ENCODE data around the gene NBAS.

The NBAS gene

GRCh38 chr2:15553951-15554350, 7.2 kb downstream of the NBAS start:
- Histone ChIP-seq H3K4me3 (ENCODE audit: low read depth, low read length) (no peak overlapping the region), H3K27ac (ENCODE audit: extremely low read depth, low read depth, low read length) (no peak overlapping the region), H3K4me1 (ENCODE audit: control insufficient read depth, insufficient read depth, low read length) (no peaks in the 10 kb centered on the region), H3K9me3 (ENCODE audit: control insufficient read depth, insufficient read depth, low read depth, low read length) (no peaks in the 10 kb centered on the region), H3K36me3 (ENCODE audit: control insufficient read depth in 2 of 2, insufficient read depth in 1 of 2, low read length in 2 of 2) (peaks cover 6 to 8% of the 10 kb centered on the region in 2 experiments; a peak in 2 of 3 replicates)
- ChIA-PET CTCF (interaction anchor here (0.6 kb wide), 1 partner anchor 35 kb away, joined by 4 read pairs; no protein-coding TSS in a partner anchor), POLR2A (no interaction called here)
- TF ChIP-seq GLIS2 (tag by site-specific recombination; IDR thresholded peaks at IDR 0.05) (no peak), ZNF184 (tag by site-specific recombination; IDR thresholded peaks at IDR 0.05) (no peak), ZNF621 (tag by site-specific recombination; IDR thresholded peaks at IDR 0.05) (no peak), YY1 (tag by site-specific recombination; IDR thresholded peaks at IDR 0.05) (no peak), ZSCAN30 (tag by site-specific recombination; IDR thresholded peaks at IDR 0.05) (no peak), ZNF830 (tag by site-specific recombination; IDR thresholded peaks at IDR 0.05; ENCODE audit: low read depth) (no peak), BCL11A (tag by site-specific recombination; IDR thresholded peaks at IDR 0.05; ENCODE audit: low read depth) (no peak), SCRT2 (tag by site-specific recombination; IDR thresholded peaks at IDR 0.05) (no peak), ZNF513 (tag by site-specific recombination; IDR thresholded peaks at IDR 0.05) (no peak), ZEB2 (tag by site-specific recombination; IDR thresholded peaks at IDR 0.05) (no peak), ZNF645 (tag by site-specific recombination; IDR thresholded peaks at IDR 0.05) (no peak), ZNF514 (tag by site-specific recombination; IDR thresholded peaks at IDR 0.05) (no peak), ZNF362 (tag by site-specific recombination; IDR thresholded peaks at IDR 0.05) (no peak), ZNF112 (tag by site-specific recombination; IDR thresholded peaks at IDR 0.05) (no peak), ZNF248 (tag by site-specific recombination; IDR thresholded peaks at IDR 0.05) (no peak), ZXDB (tag by site-specific recombination; IDR thresholded peaks at IDR 0.05) (no peak), ZSCAN4 (tag by site-specific recombination; IDR thresholded peaks at IDR 0.05) (no peak)

- TF ChIP-seq ZNF596 (tag by site-specific recombination; IDR thresholded peaks at IDR 0.05) (peak; percentile 65; the same call in 1 of the 2 replicates), OSR2 (tag by site-specific recombination; IDR thresholded peaks at IDR 0.05) (no peak)
- Histone ChIP-seq H3K4me3 (ENCODE audit: low read depth, low read length) (no peak overlapping the region), H3K27ac (ENCODE audit: extremely low read depth, low read depth, low read length) (no peak overlapping the region), H3K36me3 (ENCODE audit: control insufficient read depth in 2 of 2, insufficient read depth in 1 of 2, low read length in 2 of 2) (peaks cover 6 to 8% of the 10 kb centered on the region in 2 experiments), H3K9me3 (ENCODE audit: control insufficient read depth, insufficient read depth, low read depth, low read length) (no peaks in the 10 kb centered on the region), H3K4me1 (ENCODE audit: control insufficient read depth, insufficient read depth, low read length) (no peaks in the 10 kb centered on the region)
- ChIA-PET POLR2A (no interaction called here), CTCF (no interaction called here)
Observed at GRCh38 chr2:15553519-15553918, 7.6 kb downstream of the NBAS start.

GRCh38 chr2:15548974-15549373, 12.2 kb downstream of the NBAS start:
- Histone ChIP-seq H3K36me3 (ENCODE audit: control insufficient read depth in 2 of 2, insufficient read depth in 1 of 2, low read length in 2 of 2) (peaks cover 6 to 8% of the 10 kb centered on the region in 2 experiments), H3K9me3 (ENCODE audit: control insufficient read depth, insufficient read depth, low read depth, low read length) (no peaks in the 10 kb centered on the region), H3K4me3 (ENCODE audit: low read depth, low read length) (no peak overlapping the region), H3K4me1 (ENCODE audit: control insufficient read depth, insufficient read depth, low read length) (no peaks in the 10 kb centered on the region), H3K27ac (ENCODE audit: extremely low read depth, low read depth, low read length) (no peak overlapping the region)
- CTCF ChIA-PET, result interaction anchor here (0.6 kb wide), 1 partner anchor 1770 kb away, joined by 5 read pairs; no protein-coding TSS in a partner anchor
- POLR2A ChIA-PET, result no interaction called here
- TF ChIP-seq ZNF48 (tag by site-specific recombination; IDR thresholded peaks at IDR 0.05) (no peak), PRDM4 (tag by site-specific recombination; IDR thresholded peaks at IDR 0.05) (no peak), ZNF350 (tag by site-specific recombination; IDR thresholded peaks at IDR 0.05) (no peak), ZFP41 (tag by site-specific recombination; IDR thresholded peaks at IDR 0.05; ENCODE audit: borderline replicate concordance) (no peak), ZNF747 (tag by site-specific recombination; IDR thresholded peaks at IDR 0.05) (no peak), ZNF510 (tag by site-specific recombination; IDR thresholded peaks at IDR 0.05; ENCODE audit: insufficient replicate concordance) (no peak)
